NCI-H2171 treated with DMSO at 0.1 percent for 48 hours (cell line): ENCODE results near the gene AUTS2.
A peak's percentile ranks its signal among the peaks of the same experiment; 100 is the strongest.

ENCODE experiments used
- DNase-seq: peaks from one replicate; lab custom pipeline; 2025; lab: John Stamatoyannopoulos, UW

Gene AUTS2

DNA sequence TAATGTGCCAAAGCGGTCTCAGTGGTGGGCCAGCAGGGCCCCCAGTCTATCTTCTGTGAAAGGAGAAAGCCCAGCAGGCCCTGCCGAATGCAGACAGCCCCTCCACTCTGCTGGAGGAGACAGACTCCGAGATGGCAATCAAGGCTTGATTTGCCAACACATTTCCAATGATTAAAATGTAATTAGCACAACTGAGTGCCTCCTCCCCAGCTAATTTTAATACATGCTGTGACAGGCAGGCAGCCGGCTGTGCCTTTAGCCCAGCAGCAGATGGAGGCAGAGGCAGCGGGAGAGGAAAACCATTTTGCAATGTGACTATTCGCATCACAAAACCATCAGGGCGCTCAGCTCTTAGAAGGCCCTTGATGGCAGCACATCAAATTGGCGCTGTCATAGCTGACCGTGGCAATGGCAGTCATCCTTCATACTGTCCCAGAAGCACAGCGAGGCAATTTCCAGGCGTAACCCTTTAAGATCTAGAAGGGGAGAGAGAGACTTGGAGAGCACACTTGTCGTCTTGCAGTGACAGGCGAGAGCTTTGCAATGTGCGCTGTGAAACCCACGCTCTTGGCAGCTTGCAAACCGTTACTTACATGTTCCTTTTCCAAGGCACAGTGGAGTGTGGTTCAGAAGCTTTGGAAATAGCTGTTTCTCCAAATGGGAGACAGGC is 818.8 kb downstream of the AUTS2 start:
- peak; percentile 90 for DNase-seq

DNA sequence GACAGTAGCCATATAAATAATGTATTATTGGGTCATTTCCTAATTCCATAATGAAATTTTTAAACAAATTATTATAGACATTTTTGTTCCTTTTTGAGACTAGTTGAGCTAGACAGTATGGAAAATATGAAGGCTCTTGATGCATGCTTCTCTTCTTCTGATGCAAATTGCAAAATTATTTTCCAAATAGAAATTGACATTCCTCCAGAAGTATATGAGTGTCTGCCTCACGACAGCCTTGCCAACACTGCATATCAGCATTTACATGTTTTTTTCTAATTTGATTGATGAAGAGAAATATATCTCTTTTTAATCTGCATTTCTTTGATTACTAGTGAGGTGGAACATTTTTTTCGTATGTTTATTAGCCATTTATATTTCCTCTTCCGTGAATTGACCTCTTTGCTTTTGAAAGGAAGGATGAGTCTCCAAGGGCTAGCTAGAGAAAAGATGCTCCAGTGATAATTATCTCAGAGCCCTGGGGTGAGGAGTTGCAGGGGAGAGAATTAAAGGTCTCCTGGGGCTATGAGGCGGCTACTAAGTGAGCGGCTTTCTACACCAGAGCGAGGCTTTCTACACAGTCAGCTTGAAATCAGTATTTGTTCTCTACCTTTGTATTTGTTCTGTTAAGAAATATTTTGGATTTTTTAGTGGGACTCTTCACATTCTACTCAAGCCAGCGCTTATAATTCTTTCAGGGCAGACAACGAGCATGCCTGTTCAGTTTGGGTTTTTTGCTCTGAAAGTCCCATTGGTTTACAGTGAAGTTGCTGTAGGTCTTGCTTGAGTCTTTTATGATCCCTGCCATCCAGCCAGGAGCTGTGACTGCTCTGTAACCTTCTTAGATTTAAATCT is 821.5 kb downstream of the AUTS2 start:
- no peak for DNase-seq

DNA sequence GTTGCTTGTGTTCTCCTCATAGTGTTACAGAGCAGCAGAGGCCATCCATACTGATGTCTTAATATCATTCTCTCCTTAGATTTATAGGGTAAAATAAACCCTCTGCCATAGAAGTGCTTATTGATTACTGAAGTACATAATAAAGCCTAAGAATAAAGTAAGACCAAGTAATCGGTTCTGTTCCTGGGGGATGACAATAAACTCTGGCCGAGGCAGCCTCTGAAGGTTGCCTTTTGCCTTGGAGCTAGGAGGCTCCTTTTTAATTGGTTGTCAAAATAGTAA is 822.0 kb downstream of the AUTS2 start:
- no peak for DNase-seq

DNA sequence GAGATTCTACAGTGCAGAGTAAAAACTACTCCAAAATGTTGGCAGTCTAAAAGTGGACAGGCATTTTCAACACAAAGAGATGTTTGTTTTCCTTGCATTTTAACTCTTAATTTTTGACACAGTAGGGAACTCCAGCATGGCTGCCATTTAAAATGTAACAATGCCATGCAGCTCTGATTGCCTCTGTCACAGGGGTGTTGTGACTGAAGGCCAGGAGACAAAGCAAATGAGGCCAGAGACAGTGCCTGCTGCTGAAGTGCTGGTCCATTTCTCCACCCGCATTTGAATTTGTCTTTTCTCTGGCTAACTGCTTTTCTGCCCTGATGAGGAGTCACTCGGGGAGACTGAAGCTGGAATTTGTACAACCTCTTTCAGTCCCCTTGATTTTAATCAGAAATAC is 823.0 kb downstream of the AUTS2 start:
- no peak for DNase-seq

DNA sequence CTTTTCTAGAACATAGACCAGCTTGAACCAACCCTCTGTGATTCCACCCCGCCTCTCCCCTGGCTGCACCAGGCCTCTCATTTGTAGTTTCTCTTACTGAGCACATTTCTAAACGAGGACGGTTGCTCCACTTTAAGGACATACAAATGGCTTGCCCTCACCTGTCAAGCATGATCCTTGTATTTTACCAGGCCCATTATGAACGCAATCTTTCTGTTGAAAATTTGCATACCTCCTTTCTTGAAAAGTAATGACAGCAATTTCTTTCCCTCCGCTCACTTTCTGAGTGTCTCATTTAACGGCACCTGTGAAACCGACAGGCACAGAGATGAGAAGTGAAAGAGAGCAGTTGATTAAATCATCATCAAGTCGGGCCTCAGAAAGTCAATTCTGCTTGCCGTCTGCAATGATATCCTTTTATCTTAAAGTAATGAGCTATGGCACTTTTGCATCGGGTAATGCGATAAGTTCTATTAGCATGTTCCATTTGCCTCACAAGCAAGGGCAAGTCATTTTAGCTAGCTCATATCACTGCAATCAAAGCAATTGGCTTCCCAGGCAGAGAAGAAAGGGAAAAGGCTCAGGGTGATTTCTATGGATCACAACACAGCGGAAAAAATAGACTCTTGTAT is 828.1 kb downstream of the AUTS2 start:
- DNase-seq, result no peak

DNA sequence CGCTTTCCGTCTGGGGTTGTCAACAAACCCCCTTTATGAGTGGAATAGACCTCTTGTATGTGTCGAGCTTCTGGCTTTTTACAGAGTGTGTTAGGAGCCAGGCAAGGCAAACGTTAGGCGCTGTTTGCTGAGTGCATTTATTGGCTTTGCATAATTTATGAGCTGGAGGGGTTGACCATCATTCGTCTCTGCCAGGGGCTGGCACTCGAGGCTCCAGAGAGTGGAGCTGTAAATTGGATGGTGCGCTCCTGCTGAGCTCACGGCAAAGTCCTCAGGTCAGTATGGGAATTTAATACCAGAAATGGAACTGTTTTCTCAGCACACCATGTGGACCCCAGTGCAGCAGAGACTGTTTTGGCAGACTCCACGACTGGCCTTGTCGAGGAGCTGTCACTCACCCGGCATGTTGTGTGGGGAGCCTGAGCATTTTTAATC is 834.3 kb downstream of the AUTS2 start:
- no peak for DNase-seq

DNA sequence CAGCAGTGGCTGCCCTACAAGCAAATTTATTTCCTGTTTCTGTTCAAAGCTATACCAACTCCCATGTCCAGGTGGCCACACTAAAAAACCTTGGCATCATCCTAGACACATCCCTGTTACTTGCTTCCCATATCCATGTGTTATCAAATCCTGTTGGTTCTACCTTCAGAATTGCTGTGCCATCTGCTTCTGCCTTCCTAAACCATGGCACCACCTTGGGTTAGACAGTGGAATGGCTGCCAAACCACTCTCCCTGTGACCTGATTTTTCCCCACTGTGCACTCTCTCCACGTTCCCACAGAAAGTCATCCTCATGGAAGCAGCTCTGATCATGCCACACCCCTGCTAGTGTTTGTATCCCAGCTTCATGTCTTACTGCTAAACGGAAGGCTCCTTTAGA is 836.1 kb downstream of the AUTS2 start:
- peak; percentile 70 for DNase-seq

DNA sequence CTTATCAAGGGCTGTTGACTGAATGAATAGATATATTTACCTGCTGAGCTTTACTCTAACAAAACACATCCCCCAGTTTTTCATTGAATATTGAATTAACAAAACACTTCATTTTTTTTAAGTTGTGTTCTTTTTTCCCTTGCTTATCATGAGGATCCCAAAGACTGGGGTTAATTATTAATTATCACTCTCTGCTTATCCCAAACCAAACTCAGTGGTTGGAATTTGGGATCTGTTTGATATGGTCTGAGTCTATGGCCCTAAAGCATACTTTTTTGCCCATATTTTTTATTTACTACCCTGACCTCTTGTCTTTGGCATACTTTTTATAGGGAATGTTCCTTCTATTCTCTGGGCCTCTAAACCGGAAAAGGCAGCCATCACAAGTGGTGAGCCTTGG is 836.5 kb downstream of the AUTS2 start:
- DNase-seq, result no peak

DNA sequence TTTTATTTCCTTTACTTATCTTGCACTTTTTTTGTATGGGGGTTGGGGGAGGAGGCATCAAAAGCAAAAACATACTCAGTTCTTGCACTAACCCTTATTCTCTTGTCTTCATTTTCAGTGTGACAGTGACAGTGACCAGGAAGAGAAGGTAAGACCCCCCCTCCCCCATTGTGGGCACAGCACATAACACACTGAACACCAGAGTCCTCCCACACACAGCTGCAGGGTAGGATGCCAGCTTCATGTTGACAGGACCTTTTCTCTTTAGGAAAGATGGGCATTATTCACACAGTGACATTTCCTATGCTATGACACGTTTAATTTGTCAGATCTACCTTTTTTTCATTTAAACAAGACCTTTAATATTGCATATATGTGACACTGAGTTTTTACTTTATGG is 837.4 kb downstream of the AUTS2 start:
- no peak for DNase-seq

DNA sequence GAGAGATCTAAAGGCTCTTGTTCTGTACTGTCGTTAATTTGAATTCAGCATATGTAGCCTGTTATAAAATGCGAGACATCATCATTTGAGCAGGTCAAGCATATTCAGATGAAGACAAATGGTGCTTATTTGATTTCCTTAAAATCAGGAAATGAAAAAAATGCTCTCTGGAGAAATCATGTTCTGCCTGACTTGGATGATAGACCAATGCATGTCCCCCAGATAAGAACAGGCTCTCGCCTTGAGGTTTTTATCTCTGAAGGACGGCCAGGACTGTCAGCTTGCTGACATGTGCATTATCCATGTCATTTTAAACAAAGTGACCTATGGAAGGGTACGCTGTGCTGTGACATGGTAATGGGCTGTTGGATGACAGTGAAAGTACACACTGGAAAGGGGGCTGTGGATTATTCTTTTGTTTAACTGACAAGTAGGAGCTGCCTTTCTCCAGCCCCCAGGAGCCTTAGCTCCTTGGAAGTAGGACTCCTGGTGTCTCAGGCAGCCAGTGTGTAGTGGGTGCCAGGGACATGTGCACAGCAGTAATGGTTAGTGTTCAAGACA is 838.6 kb downstream of the AUTS2 start:
- DNase-seq, result no peak

DNA sequence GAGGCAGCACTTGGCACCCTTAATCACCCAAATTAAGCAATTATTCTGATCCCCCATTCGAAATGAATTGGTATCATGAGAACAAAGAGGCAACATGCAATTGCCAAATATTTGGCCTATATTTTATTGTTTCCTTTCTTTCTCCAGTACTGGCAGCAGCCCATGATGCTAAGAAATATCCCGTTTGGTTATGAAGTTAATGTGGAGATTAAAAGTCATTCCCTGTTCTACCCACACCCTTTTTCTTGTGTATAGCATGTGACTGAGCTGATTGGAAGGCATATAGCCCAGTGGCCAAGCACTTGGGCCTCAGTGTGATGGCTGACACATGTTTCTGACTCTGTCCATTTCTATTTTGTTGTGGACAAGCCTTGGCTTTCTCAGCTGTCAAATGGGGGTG is 841.4 kb downstream of the AUTS2 start:
- DNase-seq, result no peak

DNA sequence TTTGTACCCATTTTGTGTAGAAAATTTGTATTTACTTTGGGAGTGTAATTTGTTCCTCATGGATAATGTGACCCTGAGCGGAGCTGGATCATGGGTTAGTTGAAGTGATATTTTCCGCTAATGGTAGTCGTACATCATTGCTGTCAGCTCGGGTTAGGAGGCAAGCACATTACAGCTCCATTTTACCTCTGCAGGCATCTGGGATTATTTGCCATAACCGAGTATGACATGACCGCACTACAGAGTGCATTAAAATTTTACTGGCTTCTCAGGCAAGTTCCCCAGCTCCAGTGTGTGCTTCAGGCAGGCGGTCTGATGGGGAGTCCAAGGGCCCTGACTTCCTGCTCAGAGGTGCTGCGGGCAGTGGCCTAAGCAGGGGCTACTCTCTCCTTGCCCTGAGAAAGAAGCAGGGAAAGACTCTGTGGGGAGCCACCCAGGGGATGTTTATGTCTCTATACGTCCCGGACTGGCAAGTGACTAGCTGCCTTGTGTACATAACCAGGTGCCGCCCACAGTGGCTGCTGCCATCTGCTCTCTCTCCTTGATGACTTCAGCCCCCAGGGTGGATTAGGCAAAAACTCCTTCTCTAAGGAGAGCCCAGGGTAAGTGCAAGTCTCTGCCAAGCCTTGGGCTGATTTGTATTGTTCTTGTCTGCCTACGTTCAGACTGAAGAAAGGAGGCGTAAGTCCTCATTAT is 848.3 kb downstream of the AUTS2 start:
- peak; percentile 94 for DNase-seq

DNA sequence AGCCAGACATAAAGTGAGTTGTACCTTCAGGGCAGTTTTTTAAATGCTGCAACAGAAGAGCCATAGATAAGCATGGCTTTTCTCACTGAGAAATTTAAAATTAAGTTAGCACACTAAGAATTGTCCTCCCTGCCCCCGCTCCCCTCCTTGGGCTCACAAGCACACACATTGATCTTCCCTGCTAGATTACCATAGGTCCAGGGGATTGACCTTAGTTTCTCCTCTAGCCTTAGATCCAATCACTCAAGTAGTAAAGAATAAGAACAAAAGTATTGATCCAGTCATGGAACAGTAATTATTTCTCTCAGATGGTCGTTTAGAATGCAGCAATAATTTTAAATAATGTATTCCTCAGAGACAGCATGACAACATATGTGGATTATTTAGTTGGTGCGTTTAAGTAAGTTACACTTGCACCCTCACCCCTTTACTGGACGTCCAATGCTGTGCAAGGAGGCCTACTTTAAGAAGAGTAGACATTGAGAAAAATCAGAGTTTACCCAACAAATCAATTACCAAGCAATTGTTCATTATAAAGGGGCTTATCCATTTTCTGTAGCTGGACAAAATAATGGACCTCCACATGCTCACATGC is 850.1 kb downstream of the AUTS2 start:
- DNase-seq, result no peak

DNA sequence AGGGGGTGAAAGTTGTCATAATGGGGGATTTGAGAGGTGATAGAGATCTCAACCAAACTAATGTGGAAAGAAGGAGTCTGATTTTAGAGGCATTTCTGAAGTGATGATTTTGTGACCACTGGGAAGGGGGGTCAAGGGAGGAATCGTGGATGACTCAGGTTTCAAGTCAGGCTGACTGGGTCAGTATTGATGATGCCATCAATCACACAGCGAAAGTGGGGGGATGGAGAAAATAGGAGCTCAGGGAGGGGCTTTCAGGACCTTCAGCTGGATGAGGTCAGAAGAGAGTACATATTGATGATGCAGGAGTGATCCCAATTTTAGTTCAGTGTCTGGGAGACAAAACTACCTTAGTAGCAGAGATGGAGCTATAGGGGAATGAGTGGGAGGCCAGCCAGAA is 852.5 kb downstream of the AUTS2 start:
- DNase-seq, result no peak

DNA sequence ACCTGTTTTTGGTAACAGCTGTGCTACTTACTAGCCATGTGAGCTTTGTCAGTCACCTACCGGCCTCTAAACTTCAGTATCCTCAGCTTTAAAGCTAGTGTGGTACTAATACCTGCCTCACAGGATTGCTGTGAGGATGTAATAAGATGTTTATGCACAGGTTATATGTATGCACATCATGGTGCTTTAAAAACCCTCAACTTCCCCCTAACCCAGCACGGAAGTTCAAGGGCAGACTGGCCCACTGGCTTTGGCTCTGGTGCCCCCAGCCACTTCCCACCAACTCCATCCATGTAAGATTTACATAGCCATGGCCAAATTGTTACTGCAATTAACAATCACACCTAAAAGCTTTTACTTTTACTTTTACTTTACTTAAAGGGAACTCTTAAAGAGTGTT is 857.6 kb downstream of the AUTS2 start:
- no peak for DNase-seq

DNA sequence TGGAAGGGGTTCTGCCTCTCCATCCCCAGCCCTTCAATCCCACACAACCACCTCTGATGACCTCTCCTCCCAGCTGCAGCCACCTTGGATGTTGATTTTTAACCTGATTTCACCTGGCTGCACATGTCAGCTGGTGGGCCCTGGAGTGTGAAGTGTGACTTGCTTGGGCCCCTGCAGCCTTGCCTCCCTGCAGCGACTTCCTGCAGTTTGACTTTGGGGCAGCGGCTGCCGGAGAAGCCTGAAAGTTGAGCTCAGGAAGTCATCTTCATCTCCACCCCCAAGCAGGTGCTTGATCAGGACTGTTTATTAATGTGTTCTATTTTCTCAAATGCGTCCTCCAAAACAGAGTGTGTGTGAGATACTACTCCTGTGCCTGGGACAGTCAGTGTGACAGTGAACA is 858.4 kb downstream of the AUTS2 start:
- no peak for DNase-seq

DNA sequence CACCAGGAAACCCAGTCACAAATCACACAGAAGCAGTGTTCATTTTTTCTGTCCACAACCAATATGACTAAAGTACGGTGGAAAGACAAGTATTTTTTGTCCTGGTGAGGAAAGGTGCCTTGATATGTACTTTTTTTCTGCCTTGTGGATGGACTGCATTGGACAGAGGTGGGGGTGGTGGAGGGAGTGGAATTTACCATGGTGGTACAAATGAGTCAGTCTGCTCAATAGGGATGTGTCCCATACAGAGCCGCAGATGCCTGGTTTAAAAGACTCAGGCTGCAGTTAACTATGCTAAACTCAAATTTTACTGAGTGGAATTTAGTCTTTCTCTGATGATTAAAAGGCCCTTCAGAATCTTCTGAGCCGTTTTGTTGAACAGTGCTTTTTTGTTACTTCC is 859.2 kb downstream of the AUTS2 start:
- DNase-seq, result no peak

DNA sequence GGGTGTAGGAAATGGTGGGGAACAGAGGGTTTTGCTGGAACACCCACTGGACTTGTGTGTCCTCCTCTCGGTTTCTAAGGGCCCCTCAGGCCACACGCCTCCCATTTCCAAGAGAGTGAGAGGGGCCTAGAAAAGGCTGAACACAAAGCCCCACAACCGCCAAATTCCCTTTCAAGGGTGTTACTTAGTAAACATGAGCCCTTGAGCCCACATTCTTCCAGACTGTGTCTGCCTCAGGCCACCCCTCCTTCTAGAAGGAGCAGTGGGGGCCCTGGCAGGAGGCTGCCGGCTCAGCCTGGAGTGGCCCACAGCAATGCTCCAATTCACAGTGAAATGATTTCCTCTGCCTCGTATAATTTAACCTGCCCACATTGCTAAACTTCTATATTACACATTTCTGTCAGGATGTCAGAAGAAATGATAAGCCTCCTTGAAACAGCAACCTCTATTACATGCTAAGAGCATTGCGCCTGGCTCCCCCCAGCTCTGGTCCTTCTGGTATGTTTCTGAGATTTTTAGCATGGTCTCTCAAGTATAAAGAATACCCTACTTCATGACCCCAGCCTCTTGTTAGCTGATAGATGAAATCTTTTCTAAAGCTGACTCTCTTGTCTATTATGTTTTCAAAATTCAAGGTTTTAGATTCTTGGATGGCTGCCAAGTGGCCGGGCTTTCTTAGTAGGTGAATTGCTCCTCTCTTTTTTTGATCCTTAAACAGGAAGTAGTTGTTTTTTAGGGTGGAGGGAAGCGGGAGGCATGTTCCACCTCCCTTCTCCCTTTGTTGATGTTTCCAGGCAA is 859.8 kb downstream of the AUTS2 start:
- peak; percentile 24 for DNase-seq

DNA sequence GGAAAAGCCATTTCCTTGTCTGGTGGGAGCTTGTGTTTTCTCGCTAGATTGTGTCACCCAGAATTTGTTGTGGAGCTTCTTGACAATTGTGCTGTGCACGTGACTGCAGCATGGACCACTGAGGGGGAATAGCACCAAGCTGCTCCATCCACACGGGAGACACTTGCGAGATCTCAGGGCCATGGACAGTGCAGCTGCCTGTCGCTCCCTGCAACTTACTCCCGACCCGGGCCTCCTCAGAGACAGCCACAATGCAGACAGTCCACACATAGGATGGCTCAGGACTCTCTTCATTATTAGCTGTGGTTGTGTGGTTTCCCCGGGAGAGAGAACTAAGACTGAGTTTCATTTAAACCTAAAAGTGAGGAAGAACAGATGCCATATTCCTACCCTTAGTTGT is 860.5 kb downstream of the AUTS2 start:
- DNase-seq, result no peak

DNA sequence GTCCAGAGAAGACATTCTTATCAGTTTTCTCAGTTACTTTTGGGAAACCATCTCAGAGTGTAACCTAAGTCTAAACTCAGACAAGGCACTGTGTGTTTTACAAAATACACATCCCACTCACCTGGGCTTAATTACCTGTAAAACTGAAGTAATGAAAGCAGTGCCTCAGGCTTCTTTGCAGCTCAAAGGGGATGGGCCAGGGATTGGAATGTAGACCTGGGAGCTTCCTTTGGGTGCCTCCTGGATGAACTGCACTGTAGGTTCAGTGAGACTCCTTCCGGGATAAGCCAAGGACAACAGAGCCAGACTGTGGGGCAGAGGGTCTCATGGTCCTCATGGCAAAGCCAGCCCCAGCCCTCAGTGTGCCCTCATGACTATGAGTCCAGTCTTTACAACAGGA is 861.3 kb downstream of the AUTS2 start:
- no peak for DNase-seq

DNA sequence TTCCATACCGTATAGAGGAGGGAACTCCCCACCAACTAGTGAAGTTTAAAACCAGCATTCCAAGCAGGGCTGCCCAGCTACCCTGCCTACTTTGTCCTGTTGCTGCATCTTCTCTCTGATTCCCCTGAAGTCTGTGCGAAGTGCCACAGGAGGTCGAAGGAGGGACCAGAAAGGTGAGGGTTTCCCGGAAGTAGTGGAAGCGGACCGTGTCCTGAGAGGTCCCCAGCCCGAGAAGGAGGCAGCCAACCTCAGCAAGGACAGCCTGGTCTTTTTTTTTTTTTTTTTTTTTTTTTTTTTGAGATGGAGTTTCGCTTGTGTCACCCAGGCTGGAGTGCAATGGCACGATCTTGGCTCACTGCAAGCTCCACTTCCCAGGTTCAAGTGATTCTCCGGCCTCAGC is 861.8 kb downstream of the AUTS2 start:
- no peak for DNase-seq
